ENCODE results near the gene FOSB.

GRCh38 chr19:45423589-45424190, 44.1 kb upstream of the FOSB start, which contains the start of gene ERCC1:
- TF ChIP-seq POLR2A (IDR thresholded peaks at IDR 0.05) (peak; percentile 77), POLR2AphosphoS5 (IDR thresholded peaks at IDR 0.05) (peak; percentile 90)

Measured in prostate gland (tissue), 1 donor.